HG03565 (cell line): Measurements from ENCODE around the gene AP4M1.

Source experiments
- ATAC-seq: cut with Tn5 transposase; IDR thresholded peaks from one replicate; pipeline ENCODE4 v1.9.1; 2021; ENCODE audit warnings: mild to moderate bottlenecking, moderate library complexity; ENCODE audit not compliant: unreplicated experiment

The AP4M1 gene, protein sequence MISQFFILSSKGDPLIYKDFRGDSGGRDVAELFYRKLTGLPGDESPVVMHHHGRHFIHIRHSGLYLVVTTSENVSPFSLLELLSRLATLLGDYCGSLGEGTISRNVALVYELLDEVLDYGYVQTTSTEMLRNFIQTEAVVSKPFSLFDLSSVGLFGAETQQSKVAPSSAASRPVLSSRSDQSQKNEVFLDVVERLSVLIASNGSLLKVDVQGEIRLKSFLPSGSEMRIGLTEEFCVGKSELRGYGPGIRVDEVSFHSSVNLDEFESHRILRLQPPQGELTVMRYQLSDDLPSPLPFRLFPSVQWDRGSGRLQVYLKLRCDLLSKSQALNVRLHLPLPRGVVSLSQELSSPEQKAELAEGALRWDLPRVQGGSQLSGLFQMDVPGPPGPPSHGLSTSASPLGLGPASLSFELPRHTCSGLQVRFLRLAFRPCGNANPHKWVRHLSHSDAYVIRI

GRCh38 chr7:100101016-100101862 lies at the start of gene AP4M1, which contains the start of gene MCM7:
Gene AP4M1 (plus strand): TSS chr7:100101643. CDS start chr7:100101715, 72 bp downstream.
Gene MCM7 (minus strand): TSS chr7:100101397. CDS start chr7:100101294, 103 bp downstream.
- ATAC-seq = peak; percentile 65

DNA sequence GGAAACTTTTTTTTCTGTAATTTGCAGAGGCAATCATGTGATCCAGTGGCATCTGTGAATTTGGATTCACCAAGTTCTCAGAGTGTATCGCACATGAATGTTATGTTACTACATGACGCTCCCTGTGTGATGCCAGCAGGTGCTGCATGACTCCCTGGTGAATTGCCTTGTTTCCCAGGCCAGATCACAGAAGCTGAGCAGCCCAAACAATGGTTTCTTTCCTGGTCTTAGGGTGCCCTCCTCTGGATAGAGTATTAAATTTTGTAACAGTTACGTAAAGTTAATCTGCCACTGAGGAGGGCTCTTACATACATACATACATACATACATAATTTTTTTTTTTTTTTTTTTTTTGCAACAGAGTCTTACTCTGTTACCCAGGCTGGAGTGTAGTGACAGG lies 48.2 kb upstream of the AP4M1 start:
- no peak for ATAC-seq

- no peak for ATAC-seq
Measured at GRCh38 chr7:100057006-100057405, 44.4 kb upstream of the AP4M1 start.

DNA sequence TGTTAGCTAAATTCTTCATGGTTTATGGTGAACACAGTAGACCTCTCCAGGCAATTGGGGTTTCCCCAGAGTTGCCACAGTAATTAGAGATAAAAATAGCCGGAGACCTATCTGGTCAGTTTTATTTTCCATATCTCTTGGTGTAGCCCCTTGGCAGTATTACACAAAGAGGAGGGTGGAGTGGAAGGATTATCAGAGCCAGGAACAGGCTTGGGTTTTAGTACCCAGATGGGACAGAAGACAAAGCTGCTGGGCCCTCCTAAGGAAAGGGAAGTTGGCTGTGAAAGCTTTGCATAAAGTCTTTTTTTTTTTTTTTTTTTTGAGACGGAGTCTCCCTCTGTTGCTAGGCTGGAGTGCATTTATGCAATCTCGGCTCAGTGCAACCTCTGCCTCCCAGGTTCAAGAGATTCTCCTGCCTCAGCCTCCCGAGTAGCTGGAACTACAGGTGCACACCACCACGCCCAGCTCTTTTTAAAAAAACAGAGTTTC lies 42.1 kb upstream of the AP4M1 start:
- no peak for ATAC-seq

GRCh38 chr7:100061518-100062193 lies 39.8 kb upstream of the AP4M1 start:
- no peak for ATAC-seq

DNA sequence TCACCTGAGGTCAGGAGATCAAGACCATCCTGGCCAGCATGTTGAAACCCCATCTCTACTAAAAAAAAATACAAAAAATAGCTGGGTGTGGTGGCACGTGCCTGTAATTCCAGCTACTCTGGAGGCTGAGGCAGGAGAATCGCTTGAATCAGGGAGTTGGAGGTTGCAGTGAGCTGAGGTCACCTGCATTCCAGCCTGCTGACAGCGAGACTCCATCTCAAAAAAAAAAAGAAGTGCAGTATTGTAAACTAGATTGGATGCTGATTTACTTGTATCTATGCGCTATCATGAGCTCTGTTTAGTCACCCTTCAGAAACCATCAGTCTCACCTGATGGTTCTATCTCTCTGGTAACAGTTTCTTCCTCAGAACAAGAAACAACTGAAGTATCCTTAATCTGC lies 38.1 kb upstream of the AP4M1 start:
- no peak for ATAC-seq

DNA sequence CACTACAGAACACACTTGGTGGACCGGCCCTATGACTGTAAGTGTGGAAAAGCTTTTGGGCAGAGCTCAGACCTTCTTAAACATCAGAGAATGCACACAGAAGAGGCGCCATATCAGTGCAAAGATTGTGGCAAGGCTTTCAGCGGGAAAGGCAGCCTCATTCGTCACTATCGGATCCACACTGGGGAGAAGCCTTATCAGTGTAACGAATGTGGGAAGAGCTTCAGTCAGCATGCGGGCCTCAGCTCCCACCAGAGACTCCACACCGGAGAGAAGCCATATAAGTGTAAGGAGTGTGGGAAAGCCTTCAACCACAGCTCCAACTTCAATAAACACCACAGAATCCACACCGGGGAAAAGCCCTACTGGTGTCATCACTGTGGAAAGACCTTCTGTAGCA lies 37.3 kb upstream of the AP4M1 start:
- no peak for ATAC-seq

- ATAC-seq = no peak
Measured at GRCh38 chr7:100065452-100066186, 35.8 kb upstream of the AP4M1 start.

DNA sequence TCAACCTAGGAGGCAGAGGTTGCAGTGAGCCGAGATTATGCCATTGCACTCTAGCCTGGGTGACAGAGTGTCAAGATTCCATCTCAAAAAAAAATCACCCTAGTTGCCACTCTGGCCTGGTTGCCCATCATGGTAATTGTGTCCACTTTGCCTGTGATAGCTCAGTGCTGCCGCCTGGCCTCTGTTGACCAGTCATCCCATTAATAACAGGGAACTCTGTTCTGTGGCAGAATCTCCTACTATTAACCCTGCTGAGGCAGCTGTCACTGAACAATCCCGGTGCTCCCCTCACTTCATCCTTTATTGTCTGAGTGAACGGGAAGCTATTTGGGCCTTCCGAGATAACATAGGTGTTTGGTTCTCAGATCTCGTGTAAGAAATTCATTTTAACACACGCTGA lies 34.5 kb upstream of the AP4M1 start:
- ATAC-seq = no peak

- ATAC-seq = no peak
Measured at GRCh38 chr7:100069991-100070390, 31.5 kb upstream of the AP4M1 start.

DNA sequence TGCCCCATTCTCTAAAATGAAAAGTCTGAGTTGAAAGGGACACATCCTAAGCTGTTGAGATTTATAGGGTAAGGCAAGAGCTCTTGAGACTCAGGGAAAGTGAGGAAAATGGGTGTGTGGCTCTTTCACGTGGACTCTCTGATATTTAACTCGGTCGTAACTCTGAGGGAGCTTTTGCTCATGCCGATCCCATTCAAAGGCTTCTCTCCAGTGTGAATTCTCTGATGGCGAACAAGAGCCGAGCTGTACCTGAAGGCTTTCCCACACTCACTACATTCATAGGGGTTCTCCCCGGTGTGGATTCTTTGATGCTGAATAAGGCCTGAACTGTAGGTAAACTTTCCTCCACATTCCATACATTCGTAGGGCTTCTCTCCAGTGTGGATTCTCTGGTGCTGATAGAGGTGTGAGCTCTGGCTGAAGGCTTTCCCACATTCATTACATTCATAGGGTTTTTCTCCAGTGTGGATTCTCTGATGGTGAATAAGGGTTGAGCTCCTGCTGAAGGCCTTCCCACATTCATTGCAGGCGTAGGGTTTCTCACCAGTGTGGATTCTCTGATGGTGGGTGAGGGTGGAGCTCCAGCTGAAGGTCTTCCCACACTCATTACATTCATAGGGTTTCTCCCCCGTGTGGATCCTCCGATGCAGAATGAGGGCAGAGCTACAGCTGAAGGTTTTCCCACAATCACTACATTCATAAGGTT lies 30.3 kb upstream of the AP4M1 start:
- ATAC-seq = no peak

- ATAC-seq = no peak
Measured at GRCh38 chr7:100072462-100072861, 29.0 kb upstream of the AP4M1 start.

- no peak for ATAC-seq
Measured at GRCh38 chr7:100074841-100075240, 26.6 kb upstream of the AP4M1 start.

GRCh38 chr7:100075418-100075817 lies 26.0 kb upstream of the AP4M1 start:
- ATAC-seq = no peak

DNA sequence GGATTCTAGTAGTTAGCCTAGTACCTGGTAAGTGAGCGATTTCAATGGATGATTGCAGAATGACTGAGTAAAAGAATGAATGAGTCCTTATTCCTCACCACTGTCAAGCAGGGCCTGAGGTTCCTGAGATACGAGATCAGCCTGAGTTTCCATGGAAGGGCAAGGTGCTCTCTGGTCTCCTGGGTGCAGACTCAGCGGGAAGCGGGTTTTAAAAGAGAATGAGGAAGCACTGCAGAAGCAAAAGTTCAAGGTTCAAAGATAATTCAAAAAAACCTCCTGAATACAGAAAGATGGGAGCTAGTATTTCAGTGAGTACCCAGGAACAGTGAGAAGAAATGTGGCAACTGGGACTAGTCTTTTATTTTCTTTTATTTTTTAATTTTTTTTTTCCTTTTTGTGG lies 24.2 kb upstream of the AP4M1 start:
- no peak for ATAC-seq

- ATAC-seq = no peak
Measured at GRCh38 chr7:100079024-100079560, 22.4 kb upstream of the AP4M1 start.

DNA sequence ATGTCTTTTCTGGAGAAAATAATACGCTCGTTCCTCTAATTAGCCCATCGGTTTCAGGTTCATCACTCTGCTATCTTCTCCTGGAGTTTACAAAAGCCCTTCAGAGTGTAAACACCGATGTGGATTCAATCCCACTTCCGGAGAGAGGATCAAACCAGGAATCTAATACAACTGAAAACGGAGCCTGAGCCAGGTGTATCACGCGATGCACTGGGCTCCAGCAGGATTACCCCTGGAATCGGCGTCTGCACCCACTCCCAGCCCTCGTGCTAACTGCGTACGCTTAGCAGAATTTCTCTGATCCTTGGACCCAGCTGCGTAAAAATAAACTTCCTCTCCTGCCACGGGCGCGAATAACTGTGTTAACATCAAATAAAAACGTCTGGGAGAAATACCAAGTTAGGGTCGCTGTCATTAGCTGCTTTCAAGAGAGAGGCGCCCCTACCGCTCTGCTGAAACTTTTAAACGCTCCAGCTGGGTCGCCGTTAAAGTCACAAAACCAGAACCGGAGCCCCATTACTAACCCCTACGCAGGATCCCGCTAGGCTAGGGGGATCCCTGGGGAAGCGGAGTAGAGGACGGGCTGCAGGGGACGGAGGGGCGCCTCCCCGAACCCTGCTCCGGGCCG lies 20.4 kb upstream of the AP4M1 start:
- no peak for ATAC-seq

DNA sequence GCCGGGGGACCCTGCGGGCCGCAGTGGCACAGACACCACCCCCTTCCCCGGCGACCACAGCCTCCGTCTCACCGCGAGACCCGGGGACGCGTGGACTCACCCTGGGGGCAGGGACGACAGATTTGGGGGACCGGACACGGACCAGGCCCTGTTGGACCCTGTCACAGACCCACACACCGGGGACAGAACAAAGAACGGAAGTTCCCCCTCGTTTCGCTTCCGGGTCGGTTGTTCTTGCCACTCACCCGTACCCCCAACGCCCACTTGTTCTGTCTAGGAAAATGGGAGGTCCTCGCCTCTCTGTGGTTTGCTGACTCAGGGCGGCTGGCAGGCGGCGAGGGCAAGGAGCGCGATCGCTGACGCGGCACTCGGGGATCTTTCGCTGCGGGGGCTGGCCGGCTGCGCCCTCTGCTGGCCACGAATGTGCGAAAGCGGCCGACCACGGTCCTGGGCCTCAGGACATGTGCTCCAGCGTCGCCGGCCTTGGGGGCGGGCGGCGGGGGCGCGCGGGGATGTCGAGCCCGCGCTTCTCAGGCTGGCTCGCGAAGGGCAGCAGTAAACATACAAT lies 19.8 kb upstream of the AP4M1 start, which contains the start of gene ZNF3:
TSS of gene ZNF3 (minus strand) at position 189 of the 568 bp plus-strand sequence. CDS start 4,366 bp downstream, outside the sequence.
- peak; percentile 73 for ATAC-seq

- ATAC-seq = no peak
Measured at GRCh38 chr7:100082978-100083377, 18.5 kb upstream of the AP4M1 start.
